Measurements from ENCODE around the gene TMEM135.

GRCh38 chr11:87128372-87128771 lies 90.6 kb downstream of the TMEM135 start:
- no peak for TF ChIP-seq YY1 (IDR thresholded peaks at IDR 0.05; ENCODE audit: insufficient read depth, insufficient read length)
- TF ChIP-seq ZNF274 (IDR thresholded peaks at IDR 0.05; ENCODE audit: low read depth, low read length) = no peak
- TF ChIP-seq SUZ12 (IDR thresholded peaks at IDR 0.05; ENCODE audit: extremely low read depth, insufficient read depth, insufficient read length) = no peak

All from NT2/D1 (cell line).